ENCODE data around the gene DEFB124. TPM values are rescaled to one million over a fixed set of nuclear protein-coding genes. Genes with fewer than 3 reads are reported as not detected.
A peak's percentile ranks its signal among the peaks of the same experiment; 100 is the strongest.

DEFB124 gene
- polyA plus RNA-seq, 3 donors = not detected

GRCh38 chr20:31476643-31477215, 1.8 kb upstream of the DEFB124 start:
- peaks cover 0 to 6% (median 2%) of the 10 kb centered on the region in 7 donors for H3K9me3 Mint-ChIP-seq
- H3K36me3 ChIP-seq (replicated peaks in 1 of 2; ENCODE audit: control insufficient read depth in 1 of 2, insufficient read depth in 2 of 2, low read length in 2 of 2) = no peaks in the 10 kb centered on the region
- peaks cover 23 to 25% of the 10 kb centered on the region in 2 donors for H3K4me1 ChIP-seq (ENCODE audit: control insufficient read depth in 1 of 2, insufficient read depth in 2 of 2, low read length in 2 of 2)
- peaks cover 14 to 38% of the 10 kb centered on the region in 2 donors for H3K27me3 ChIP-seq (ENCODE audit: control insufficient read depth in 2 of 2, insufficient read depth in 2 of 2, low read length in 2 of 2)
- no peak overlapping the region for H3K27ac ChIP-seq (ENCODE audit: low read depth in 1 of 2, low read length in 2 of 2)
- intact Hi-C loops (cut with micrococcal nuclease) = no loop called here
- no peaks in the 10 kb centered on the region for H3K79me2 ChIP-seq (ENCODE audit: insufficient read depth, low read length)
- H3K9ac ChIP-seq (ENCODE audit: insufficient read depth, low read length, poor library complexity, severe bottlenecking) = no peak overlapping the region
- peaks cover 0 to 9% of the 10 kb centered on the region in 2 donors for H3K9me3 ChIP-seq (replicated peaks in 1 of 2; ENCODE audit: control insufficient read depth in 1 of 2, insufficient read depth in 1 of 2, low read length in 2 of 2)
- no peak overlapping the region for H3K4me3 ChIP-seq (replicated peaks in 1 of 3; ENCODE audit: low read depth in 2 of 3, low read length in 3 of 3)
- no peaks in the 10 kb centered on the region for H4K20me1 ChIP-seq (ENCODE audit: insufficient read depth, low read length)
- H2AFZ ChIP-seq (ENCODE audit: insufficient read depth, low read depth, low read length, poor library complexity, severe bottlenecking) = no peak overlapping the region
- peak in 1 of 3 donors; percentile 20 for DNase-seq
- 96% methylated on average over 4 of the region's 6 CpGs for WGBS (ENCODE audit: insufficient coverage)
- H3K4me1 Mint-ChIP-seq = peaks cover 20% of the 10 kb centered on the region
- H3K4me2 ChIP-seq (replicated peaks; ENCODE audit: extremely low read depth, low read length, poor library complexity, severe bottlenecking) = no peak overlapping the region
- H3K36me3 Mint-ChIP-seq = peaks cover 0 to 2% of the 10 kb centered on the region in 2 donors
- H3K27ac Mint-ChIP-seq = no peak overlapping the region
- peak overlapping the region in 1 of 2 donors; percentile 71 for H3K4me3 Mint-ChIP-seq
- TF ChIP-seq CTCF (IDR thresholded peaks at IDR 0.05) = no peak
- H3K27me3 Mint-ChIP-seq (ENCODE audit: low read depth in 3 of 3) = peaks cover 41 to 42% (median 42%) of the 10 kb centered on the region in 3 donors

GRCh38 chr20:31476294-31476585, 1.3 kb upstream of the DEFB124 start:
- Histone ChIP-seq H3K4me2 (replicated peaks; ENCODE audit: extremely low read depth, low read length, poor library complexity, severe bottlenecking) (no peak overlapping the region), H3K4me1 (ENCODE audit: control insufficient read depth in 1 of 2, insufficient read depth in 2 of 2, low read length in 2 of 2) (peaks cover 23 to 25% of the 10 kb centered on the region in 2 donors), H4K20me1 (ENCODE audit: insufficient read depth, low read length) (no peaks in the 10 kb centered on the region), H3K27me3 (ENCODE audit: control insufficient read depth in 2 of 2, insufficient read depth in 2 of 2, low read length in 2 of 2) (peaks cover 14 to 38% of the 10 kb centered on the region in 2 donors), H3K9me3 (replicated peaks in 1 of 2; ENCODE audit: control insufficient read depth in 1 of 2, insufficient read depth in 1 of 2, low read length in 2 of 2) (peaks cover 0 to 9% of the 10 kb centered on the region in 2 donors), H3K4me3 (replicated peaks in 1 of 3; ENCODE audit: low read depth in 2 of 3, low read length in 3 of 3) (no peak overlapping the region), H3K9ac (ENCODE audit: insufficient read depth, low read length, poor library complexity, severe bottlenecking) (no peak overlapping the region), H3K36me3 (replicated peaks in 1 of 2; ENCODE audit: control insufficient read depth in 1 of 2, insufficient read depth in 2 of 2, low read length in 2 of 2) (no peaks in the 10 kb centered on the region), H2AFZ (ENCODE audit: insufficient read depth, low read depth, low read length, poor library complexity, severe bottlenecking) (no peak overlapping the region), H3K27ac (ENCODE audit: low read depth in 1 of 2, low read length in 2 of 2) (no peak overlapping the region), H3K79me2 (ENCODE audit: insufficient read depth, low read length) (no peaks in the 10 kb centered on the region)
- peaks cover 40 to 42% (median 41%) of the 10 kb centered on the region in 3 donors for H3K27me3 Mint-ChIP-seq (ENCODE audit: low read depth in 3 of 3)
- intact Hi-C loops (cut with micrococcal nuclease) = no loop called here
- TF ChIP-seq CTCF (IDR thresholded peaks at IDR 0.05) = no peak
- DNase-seq = no peak
- peaks cover 20% of the 10 kb centered on the region for H3K4me1 Mint-ChIP-seq
- 80% methylated on average over 1 of the region's 6 CpGs for WGBS (ENCODE audit: insufficient coverage)
- peak overlapping the region in 1 of 2 donors; percentile 71 for H3K4me3 Mint-ChIP-seq
- H3K9me3 Mint-ChIP-seq = peaks cover 0 to 6% (median 2%) of the 10 kb centered on the region in 7 donors
- H3K36me3 Mint-ChIP-seq = peaks cover 0 to 2% of the 10 kb centered on the region in 2 donors
- H3K27ac Mint-ChIP-seq = no peak overlapping the region
